WERI-Rb-1 (cell line): ENCODE results near the gene AAMP.
A peak's percentile ranks its signal among the peaks of the same experiment; 100 is the strongest.

Source experiments
- DNase-seq: peaks from one replicate; pipeline ENCODE4 v3.0.0-alpha.2; 2020
- H3K27ac ChIP-seq: fragments of 250-450 bp; sonication (Bioruptor Pico); 2 replicates; pipeline ENCODE4 v1.5.1; 2020; ENCODE audit warnings: mild to moderate bottlenecking, moderate library complexity
- H3K27me3 ChIP-seq: fragments of 250-450 bp; sonication (Bioruptor Pico); 2 replicates; pipeline ENCODE4 v1.5.1; 2021; ENCODE audit warnings: mild to moderate bottlenecking, low read depth, moderate library complexity; ENCODE audit not compliant: insufficient read depth, severe bottlenecking
- H3K36me3 ChIP-seq: fragments of 250-450 bp; sonication (Bioruptor Pico); 2 replicates; pipeline ENCODE4 v1.5.1; 2020; ENCODE audit warnings: mild to moderate bottlenecking, moderate library complexity
- H3K4me3 ChIP-seq: 2 replicates; pipeline ENCODE4 v1.5.1; 2011; ENCODE audit warnings: low read depth, mild to moderate bottlenecking, control low read depth, low read length
- H3K9me3 ChIP-seq: fragments of 250-450 bp; sonication (Bioruptor Pico); 2 replicates; pipeline ENCODE4 v1.5.1; 2021; ENCODE audit warnings: mild to moderate bottlenecking, moderate library complexity; ENCODE audit not compliant: severe bottlenecking
- TF ChIP-seq, protein P1 (sequence below): IDR thresholded peaks from 2 replicates; pipeline ENCODE4 v1.5.1; 2011; ENCODE audit warnings: low read depth, mild to moderate bottlenecking, control low read depth, inconsistent platforms, low read length

AAMP gene

DNA sequence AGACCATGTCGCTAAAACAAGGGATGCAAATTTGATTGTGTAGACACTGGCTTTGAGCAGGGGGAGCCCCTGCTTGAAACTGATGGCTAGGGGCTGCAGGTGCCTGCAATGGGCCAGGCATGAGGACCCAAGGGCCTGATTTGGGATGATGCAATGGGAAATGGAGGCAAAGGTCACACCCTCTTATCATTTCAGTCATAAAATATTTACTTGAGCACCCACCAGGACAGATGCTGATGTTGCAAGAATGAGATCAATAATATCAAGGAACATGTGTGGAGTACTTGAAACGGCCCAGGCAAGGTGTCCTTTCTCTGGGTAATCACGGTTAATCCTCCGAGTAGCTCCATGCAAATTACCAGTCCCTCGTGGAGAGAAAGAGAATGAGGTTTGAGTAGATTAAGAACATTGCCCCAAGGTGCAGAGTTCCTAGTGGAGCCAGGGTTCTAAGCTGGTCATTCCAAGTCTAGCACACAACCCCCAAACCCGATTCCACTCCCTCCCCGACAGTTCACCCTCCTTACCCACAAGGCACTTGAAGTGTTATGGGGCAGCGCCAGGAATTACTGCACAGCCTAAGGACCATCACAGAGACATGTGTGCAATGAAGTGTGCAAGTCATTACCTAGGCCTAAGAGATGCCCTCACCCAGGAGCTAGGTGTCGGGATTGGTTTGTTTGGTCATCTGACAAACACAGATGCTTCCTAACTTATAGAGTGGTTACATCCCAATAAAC, 36.4 kb upstream of the AAMP start:
- Histone ChIP-seq H3K36me3 (no peaks in the 10 kb centered on the region), H3K9me3 (no peaks in the 10 kb centered on the region), H3K27me3 (no peaks in the 10 kb centered on the region), H3K4me3 (no peak overlapping the region), H3K27ac (no peak overlapping the region)
- no peak for DNase-seq
- TF ChIP-seq, protein P1, sequence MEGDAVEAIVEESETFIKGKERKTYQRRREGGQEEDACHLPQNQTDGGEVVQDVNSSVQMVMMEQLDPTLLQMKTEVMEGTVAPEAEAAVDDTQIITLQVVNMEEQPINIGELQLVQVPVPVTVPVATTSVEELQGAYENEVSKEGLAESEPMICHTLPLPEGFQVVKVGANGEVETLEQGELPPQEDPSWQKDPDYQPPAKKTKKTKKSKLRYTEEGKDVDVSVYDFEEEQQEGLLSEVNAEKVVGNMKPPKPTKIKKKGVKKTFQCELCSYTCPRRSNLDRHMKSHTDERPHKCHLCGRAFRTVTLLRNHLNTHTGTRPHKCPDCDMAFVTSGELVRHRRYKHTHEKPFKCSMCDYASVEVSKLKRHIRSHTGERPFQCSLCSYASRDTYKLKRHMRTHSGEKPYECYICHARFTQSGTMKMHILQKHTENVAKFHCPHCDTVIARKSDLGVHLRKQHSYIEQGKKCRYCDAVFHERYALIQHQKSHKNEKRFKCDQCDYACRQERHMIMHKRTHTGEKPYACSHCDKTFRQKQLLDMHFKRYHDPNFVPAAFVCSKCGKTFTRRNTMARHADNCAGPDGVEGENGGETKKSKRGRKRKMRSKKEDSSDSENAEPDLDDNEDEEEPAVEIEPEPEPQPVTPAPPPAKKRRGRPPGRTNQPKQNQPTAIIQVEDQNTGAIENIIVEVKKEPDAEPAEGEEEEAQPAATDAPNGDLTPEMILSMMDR, result no peak

DNA sequence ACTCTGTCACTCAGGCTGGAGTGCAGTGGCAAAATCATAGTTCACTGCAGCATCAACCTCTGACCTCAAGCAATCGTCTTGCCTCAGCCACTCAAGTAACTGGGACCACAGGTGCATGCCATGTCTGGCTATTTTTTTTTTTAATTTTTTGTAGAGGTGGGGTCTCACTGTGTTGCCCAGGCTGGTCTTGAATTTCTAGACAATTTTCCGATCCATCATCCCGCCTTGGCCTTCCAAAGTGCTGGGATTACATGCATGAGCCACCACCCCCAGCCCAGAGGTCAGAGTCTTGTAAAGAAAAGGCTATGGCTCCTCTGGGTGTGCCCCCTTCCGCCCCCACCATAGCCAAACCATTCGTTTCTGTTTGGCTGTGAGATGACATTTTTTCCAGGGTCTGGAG, 35.4 kb upstream of the AAMP start:
- TF ChIP-seq, protein P1, result no peak
- Histone ChIP-seq H3K36me3 (no peaks in the 10 kb centered on the region), H3K27ac (no peak overlapping the region), H3K4me3 (no peak overlapping the region), H3K9me3 (no peaks in the 10 kb centered on the region), H3K27me3 (no peaks in the 10 kb centered on the region)
- DNase-seq, result no peak

DNA sequence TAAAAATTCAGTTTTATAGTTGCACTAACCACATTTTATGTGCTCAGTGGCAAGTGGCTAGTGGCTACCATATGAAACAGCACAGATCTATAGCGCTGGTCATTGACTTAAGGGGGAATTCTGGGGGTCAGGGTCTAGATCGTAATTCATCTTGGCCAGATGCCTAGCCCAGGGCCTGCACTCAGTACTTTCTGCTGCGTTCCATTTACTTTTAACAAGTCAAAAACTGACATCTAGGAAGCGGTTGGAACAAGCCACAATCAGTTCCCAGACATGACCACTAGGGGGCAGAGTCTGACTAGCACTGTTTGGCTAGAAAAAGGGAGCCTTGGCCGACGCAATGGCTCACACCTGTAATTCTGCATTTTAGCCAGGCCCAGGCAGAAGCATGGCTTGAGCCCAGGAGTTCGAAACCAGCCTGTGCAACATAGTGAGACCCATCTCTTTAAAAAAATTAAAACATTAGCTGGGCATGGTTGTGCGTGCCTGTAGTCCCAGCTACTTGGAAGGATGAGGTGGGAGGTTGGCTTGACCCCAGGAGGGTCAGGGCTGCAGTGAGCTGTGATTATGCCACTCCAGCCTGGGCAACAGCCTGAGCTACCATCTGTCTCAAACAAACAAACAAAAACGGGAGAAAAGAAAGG, 31.4 kb upstream of the AAMP start:
- no peaks in the 10 kb centered on the region for H3K36me3 ChIP-seq
- H3K27ac ChIP-seq, result no peak overlapping the region
- TF ChIP-seq, protein P1, result peak; percentile 87
- no peaks in the 10 kb centered on the region for H3K9me3 ChIP-seq
- DNase-seq, result peak; percentile 87
- H3K27me3 ChIP-seq, result no peaks in the 10 kb centered on the region
- no peak overlapping the region for H3K4me3 ChIP-seq

DNA sequence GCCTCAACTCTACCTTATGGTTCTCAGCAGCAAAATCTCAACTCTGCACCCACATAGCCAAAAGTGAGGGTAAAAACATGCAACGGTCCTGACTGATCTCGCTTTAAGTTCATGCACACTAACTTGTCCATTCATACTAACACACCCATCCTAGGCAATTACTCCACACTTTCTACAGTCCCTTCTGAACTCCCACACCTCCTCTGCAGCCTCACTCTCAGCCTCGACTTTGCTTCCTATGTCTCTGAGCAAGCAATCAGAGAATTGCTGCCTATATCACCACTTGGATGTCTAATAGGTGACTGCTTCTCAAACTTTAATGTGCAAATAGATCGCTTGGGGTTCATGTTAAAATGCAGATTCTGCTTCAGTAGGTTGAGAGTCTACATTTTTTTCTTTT, 30.2 kb upstream of the AAMP start:
- TF ChIP-seq, protein P1, result no peak
- H3K36me3 ChIP-seq, result no peaks in the 10 kb centered on the region
- no peak overlapping the region for H3K27ac ChIP-seq
- H3K9me3 ChIP-seq, result no peaks in the 10 kb centered on the region
- H3K27me3 ChIP-seq, result no peaks in the 10 kb centered on the region
- no peak overlapping the region for H3K4me3 ChIP-seq
- no peak for DNase-seq

DNA sequence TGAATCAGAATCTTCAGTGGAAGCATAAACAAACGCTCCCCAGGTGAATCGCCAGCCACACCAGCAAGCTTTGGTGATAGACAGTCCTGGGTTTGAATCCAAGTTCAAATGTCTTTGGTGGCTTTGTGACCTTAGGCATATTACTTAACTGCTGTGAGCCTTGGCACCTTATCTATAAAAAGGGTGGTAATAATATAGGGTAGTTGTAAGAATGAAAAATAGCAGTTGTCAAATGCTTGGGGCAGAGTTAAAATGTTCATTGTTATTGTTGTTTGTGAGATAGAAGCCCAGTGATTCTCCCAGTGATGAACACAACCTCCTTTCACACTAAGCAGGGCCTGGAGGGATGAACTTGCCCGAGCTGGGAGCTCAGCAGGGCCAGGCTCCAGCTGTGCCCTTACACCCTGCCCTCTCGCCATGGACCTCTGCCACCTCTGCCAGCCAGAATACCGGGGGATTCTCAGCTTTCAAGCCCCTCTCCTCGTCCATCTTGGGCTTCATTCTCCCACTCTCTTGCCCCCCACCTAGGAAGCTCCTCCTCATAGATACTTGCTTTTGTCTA, 28.5 kb upstream of the AAMP start:
- TF ChIP-seq, protein P1, result no peak
- H3K27ac ChIP-seq, result no peak overlapping the region
- no peaks in the 10 kb centered on the region for H3K9me3 ChIP-seq
- no peak for DNase-seq
- H3K36me3 ChIP-seq, result no peaks in the 10 kb centered on the region
- H3K4me3 ChIP-seq, result no peak overlapping the region
- no peaks in the 10 kb centered on the region for H3K27me3 ChIP-seq
